ENCODE measurements around the gene ACSM4.

ACSM4 gene

DNA sequence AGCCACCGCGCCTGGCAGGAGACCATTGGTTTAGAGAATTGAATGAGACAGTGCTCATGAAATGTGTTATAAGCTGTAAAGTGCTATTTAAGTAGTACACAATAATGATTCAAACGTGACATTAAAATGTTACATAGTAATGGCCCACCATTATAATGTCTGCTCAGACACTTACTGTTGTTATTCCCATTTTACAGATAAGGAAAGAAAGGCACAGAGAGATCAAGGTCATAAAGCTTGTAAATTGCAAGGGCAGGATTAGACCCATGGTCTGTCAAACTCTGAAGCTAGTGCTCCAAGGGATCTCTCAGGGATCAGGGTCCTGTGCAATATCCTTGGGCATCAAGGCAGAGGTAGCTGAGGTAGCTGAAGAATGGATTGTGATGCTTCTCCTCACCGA is 6.2 kb downstream of the ACSM4 start:
- H3K9me3 ChIP-seq (replicated peaks; ENCODE audit: insufficient read depth, low read length): no peaks in the 10 kb centered on the region
- no peaks in the 10 kb centered on the region for H3K79me2 ChIP-seq (ENCODE audit: low read length)
- no peak overlapping the region for H3K9ac ChIP-seq (ENCODE audit: low read length)
- DNase-seq: no peak
- TF ChIP-seq EZH2phosphoT487 (IDR thresholded peaks at IDR 0.05; ENCODE audit: low read length): no peak
- TF ChIP-seq, protein P1, sequence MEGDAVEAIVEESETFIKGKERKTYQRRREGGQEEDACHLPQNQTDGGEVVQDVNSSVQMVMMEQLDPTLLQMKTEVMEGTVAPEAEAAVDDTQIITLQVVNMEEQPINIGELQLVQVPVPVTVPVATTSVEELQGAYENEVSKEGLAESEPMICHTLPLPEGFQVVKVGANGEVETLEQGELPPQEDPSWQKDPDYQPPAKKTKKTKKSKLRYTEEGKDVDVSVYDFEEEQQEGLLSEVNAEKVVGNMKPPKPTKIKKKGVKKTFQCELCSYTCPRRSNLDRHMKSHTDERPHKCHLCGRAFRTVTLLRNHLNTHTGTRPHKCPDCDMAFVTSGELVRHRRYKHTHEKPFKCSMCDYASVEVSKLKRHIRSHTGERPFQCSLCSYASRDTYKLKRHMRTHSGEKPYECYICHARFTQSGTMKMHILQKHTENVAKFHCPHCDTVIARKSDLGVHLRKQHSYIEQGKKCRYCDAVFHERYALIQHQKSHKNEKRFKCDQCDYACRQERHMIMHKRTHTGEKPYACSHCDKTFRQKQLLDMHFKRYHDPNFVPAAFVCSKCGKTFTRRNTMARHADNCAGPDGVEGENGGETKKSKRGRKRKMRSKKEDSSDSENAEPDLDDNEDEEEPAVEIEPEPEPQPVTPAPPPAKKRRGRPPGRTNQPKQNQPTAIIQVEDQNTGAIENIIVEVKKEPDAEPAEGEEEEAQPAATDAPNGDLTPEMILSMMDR (IDR thresholded peaks at IDR 0.05; ENCODE audit: low read length): no peak
- TF ChIP-seq EZH2 (optimal IDR thresholded peaks at IDR 0.05; ENCODE audit: low read depth, low read length): no peak
- H2AFZ ChIP-seq (ENCODE audit: low read length): no peak overlapping the region
- H3K36me3 ChIP-seq (replicated peaks; ENCODE audit: insufficient read depth, low read length): no peaks in the 10 kb centered on the region
- no peaks in the 10 kb centered on the region for H4K20me1 ChIP-seq (ENCODE audit: insufficient read depth, low read length)
- no peak overlapping the region for H3K4me2 ChIP-seq (ENCODE audit: low read depth, low read length)
- no peaks in the 10 kb centered on the region for H3F3A ChIP-seq (ENCODE audit: insufficient read depth, low read length)
- H3K27ac ChIP-seq (ENCODE audit: low read length): no peak overlapping the region
- H3K4me1 ChIP-seq (ENCODE audit: low read length): no peaks in the 10 kb centered on the region
- no peak overlapping the region for H3K4me3 ChIP-seq (ENCODE audit: low read length)
- H3K9me2 ChIP-seq (replicated peaks; ENCODE audit: insufficient read depth, low read length): no peaks in the 10 kb centered on the region
- H3K27me3 ChIP-seq (replicated peaks; ENCODE audit: insufficient read depth, low read length): no peaks in the 10 kb centered on the region

GRCh38 chr12:7319930-7320329 is 16.1 kb downstream of the ACSM4 start:
- H3K4me2 ChIP-seq (ENCODE audit: low read depth, low read length): no peak overlapping the region
- H3K9me2 ChIP-seq (replicated peaks; ENCODE audit: insufficient read depth, low read length): no peaks in the 10 kb centered on the region
- H3K9ac ChIP-seq (ENCODE audit: low read length): no peak overlapping the region
- no peak overlapping the region for H3K4me3 ChIP-seq (ENCODE audit: low read length)
- no peaks in the 10 kb centered on the region for H3K79me2 ChIP-seq (ENCODE audit: low read length)
- TF ChIP-seq EZH2 (optimal IDR thresholded peaks at IDR 0.05; ENCODE audit: low read depth, low read length) (no peak), EZH2phosphoT487 (IDR thresholded peaks at IDR 0.05; ENCODE audit: low read length) (no peak)
- TF ChIP-seq, protein P1 (IDR thresholded peaks at IDR 0.05; ENCODE audit: low read length): 0 out of 2 replicates have a peak, but pooled peaks have one; percentile 5
- no peak overlapping the region for H2AFZ ChIP-seq (ENCODE audit: low read length)
- H4K20me1 ChIP-seq (ENCODE audit: insufficient read depth, low read length): no peaks in the 10 kb centered on the region
- DNase-seq: no peak
- H3K27me3 ChIP-seq (replicated peaks; ENCODE audit: insufficient read depth, low read length): no peaks in the 10 kb centered on the region
- no peak overlapping the region for H3K27ac ChIP-seq (ENCODE audit: low read length)
- no peaks in the 10 kb centered on the region for H3F3A ChIP-seq (ENCODE audit: insufficient read depth, low read length)
- no peaks in the 10 kb centered on the region for H3K4me1 ChIP-seq (ENCODE audit: low read length)
- H3K36me3 ChIP-seq (replicated peaks; ENCODE audit: insufficient read depth, low read length): no peaks in the 10 kb centered on the region
- no peaks in the 10 kb centered on the region for H3K9me3 ChIP-seq (replicated peaks; ENCODE audit: insufficient read depth, low read length)

DNA sequence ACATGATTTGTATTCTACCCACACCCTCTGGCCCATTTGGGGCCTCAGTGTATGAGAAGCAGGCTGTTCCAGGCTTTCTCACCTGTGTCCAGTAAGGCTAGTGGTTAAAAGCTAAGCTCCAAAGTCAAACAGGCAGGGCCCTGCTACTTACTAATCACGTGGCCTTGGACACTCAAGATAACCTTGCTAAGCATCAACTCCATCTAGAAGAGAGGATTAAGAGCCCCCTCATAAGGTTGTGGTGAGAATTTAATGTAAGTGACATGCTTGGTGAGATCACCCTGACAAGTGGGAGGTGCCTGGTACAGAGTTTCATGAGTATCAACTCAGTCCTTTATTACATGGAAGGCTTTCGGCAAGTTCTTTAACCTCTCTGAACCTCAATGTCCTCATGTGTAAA is 17.8 kb downstream of the ACSM4 start:
- Histone ChIP-seq H4K20me1 (ENCODE audit: insufficient read depth, low read length) (no peaks in the 10 kb centered on the region), H3K4me1 (ENCODE audit: low read length) (no peaks in the 10 kb centered on the region), H3K9me2 (replicated peaks; ENCODE audit: insufficient read depth, low read length) (no peaks in the 10 kb centered on the region), H3K27me3 (replicated peaks; ENCODE audit: insufficient read depth, low read length) (no peaks in the 10 kb centered on the region), H3K27ac (ENCODE audit: low read length) (no peak overlapping the region), H3K36me3 (replicated peaks; ENCODE audit: insufficient read depth, low read length) (no peaks in the 10 kb centered on the region), H3K4me2 (ENCODE audit: low read depth, low read length) (no peak overlapping the region), H3K9me3 (replicated peaks; ENCODE audit: insufficient read depth, low read length) (no peaks in the 10 kb centered on the region), H3K79me2 (ENCODE audit: low read length) (no peaks in the 10 kb centered on the region), H3F3A (ENCODE audit: insufficient read depth, low read length) (no peaks in the 10 kb centered on the region), H2AFZ (ENCODE audit: low read length) (no peak overlapping the region), H3K4me3 (ENCODE audit: low read length) (no peak overlapping the region), H3K9ac (ENCODE audit: low read length) (no peak overlapping the region)
- no peak for DNase-seq
- TF ChIP-seq EZH2phosphoT487 (IDR thresholded peaks at IDR 0.05; ENCODE audit: low read length): no peak
- TF ChIP-seq EZH2 (optimal IDR thresholded peaks at IDR 0.05; ENCODE audit: low read depth, low read length): no peak
- TF ChIP-seq, protein P1 (IDR thresholded peaks at IDR 0.05; ENCODE audit: low read length): no peak
